ENCODE measurements around the gene NKD2.
"Not testable (repeated sequence)": the region's sequence is repeated elsewhere in the genome, so short reads cannot be mapped to it uniquely, and the experiment has no call there.

Gene NKD2

GRCh38 chr5:1014781-1015221 lies 6.2 kb downstream of the NKD2 start:
- FAIRE-seq, result no peak

- FAIRE-seq, result no peak
Measured at GRCh38 chr5:1015507-1015906, 6.9 kb downstream of the NKD2 start.

- no peak for FAIRE-seq
Measured at GRCh38 chr5:1016036-1016435, 7.4 kb downstream of the NKD2 start.

- FAIRE-seq, result no peak
Measured at GRCh38 chr5:1016476-1016875, 7.9 kb downstream of the NKD2 start.

- no peak for FAIRE-seq
Measured at GRCh38 chr5:1017056-1017455, 8.5 kb downstream of the NKD2 start.

- FAIRE-seq, result no peak
Measured at GRCh38 chr5:1017691-1018455, 9.3 kb downstream of the NKD2 start.

- FAIRE-seq, result no peak
Measured at GRCh38 chr5:1018596-1018995, 10.0 kb downstream of the NKD2 start.

GRCh38 chr5:1019001-1019905 lies 10.7 kb downstream of the NKD2 start:
- no peak for FAIRE-seq

- FAIRE-seq, result no peak
Measured at GRCh38 chr5:1020452-1020961, 11.9 kb downstream of the NKD2 start.

GRCh38 chr5:1021136-1021968 lies 12.8 kb downstream of the NKD2 start:
- no peak for FAIRE-seq

GRCh38 chr5:1021969-1022336 lies 13.4 kb downstream of the NKD2 start:
- FAIRE-seq, result not testable (repeated sequence)

- no peak for FAIRE-seq
Measured at GRCh38 chr5:1026700-1027621, 18.4 kb downstream of the NKD2 start.

GRCh38 chr5:1027631-1028441 lies 19.2 kb downstream of the NKD2 start:
- no peak for FAIRE-seq

- no peak for FAIRE-seq
Measured at GRCh38 chr5:1028481-1029281, 20.1 kb downstream of the NKD2 start.

GRCh38 chr5:1029282-1029944 lies 20.8 kb downstream of the NKD2 start:
- FAIRE-seq, result no peak

- no peak for FAIRE-seq
Measured at GRCh38 chr5:1029945-1030625, 21.5 kb downstream of the NKD2 start.

- no peak for FAIRE-seq
Measured at GRCh38 chr5:1030801-1031271, 22.2 kb downstream of the NKD2 start.

GRCh38 chr5:1031306-1031959 lies 22.8 kb downstream of the NKD2 start:
- no peak for FAIRE-seq
